RKO (cell line): ENCODE measurements around the gene ZCRB1.

ENCODE experiments used
- DNase-seq: peaks from one replicate; pipeline ENCODE4 v3.0.0-alpha.2; 2016; ENCODE audit warnings: low spot score

Gene ZCRB1

GRCh38 chr12:42327227-42327590 is 1.3 kb upstream of the ZCRB1 start:
- no peak for DNase-seq

GRCh38 chr12:42326541-42327226 is 790 bp upstream of the ZCRB1 start:
- peak; percentile 77 for DNase-seq

GRCh38 chr12:42325326-42325652 is 605 bp downstream of the ZCRB1 start:
- DNase-seq: no peak

GRCh38 chr12:42323856-42324255 is 2.0 kb downstream of the ZCRB1 start:
- DNase-seq: no peak

GRCh38 chr12:42322567-42322966 is 3.3 kb downstream of the ZCRB1 start:
- no peak for DNase-seq

GRCh38 chr12:42320796-42321195 is 5.1 kb downstream of the ZCRB1 start:
- DNase-seq: no peak

GRCh38 chr12:42315108-42315507 is 10.8 kb downstream of the ZCRB1 start:
- no peak for DNase-seq

- DNase-seq: no peak
Measured at GRCh38 chr12:42309996-42310395, 15.9 kb downstream of the ZCRB1 start.

- DNase-seq: no peak
Measured at GRCh38 chr12:42308390-42308789, 17.5 kb downstream of the ZCRB1 start.

GRCh38 chr12:42306297-42306696 is 19.6 kb downstream of the ZCRB1 start:
- no peak for DNase-seq

- DNase-seq: peak; percentile 62
Measured at GRCh38 chr12:42299392-42300308, 26.2 kb downstream of the ZCRB1 start.

- DNase-seq: no peak
Measured at GRCh38 chr12:42298887-42299286, 27.0 kb downstream of the ZCRB1 start.

- DNase-seq: peak; percentile 55
Measured at GRCh38 chr12:42296503-42297109, 29.3 kb downstream of the ZCRB1 start.

- no peak for DNase-seq
Measured at GRCh38 chr12:42291680-42292079, 34.2 kb downstream of the ZCRB1 start.

- no peak for DNase-seq
Measured at GRCh38 chr12:42288544-42288943, 37.4 kb downstream of the ZCRB1 start.

GRCh38 chr12:42286741-42287140 is 39.2 kb downstream of the ZCRB1 start:
- no peak for DNase-seq

- no peak for DNase-seq
Measured at GRCh38 chr12:42285431-42285830, 40.5 kb downstream of the ZCRB1 start.

- no peak for DNase-seq
Measured at GRCh38 chr12:42284876-42285275, 41.0 kb downstream of the ZCRB1 start.

- DNase-seq: no peak
Measured at GRCh38 chr12:42284157-42284556, 41.7 kb downstream of the ZCRB1 start.

GRCh38 chr12:42283739-42284138 is 42.2 kb downstream of the ZCRB1 start:
- DNase-seq: no peak

- no peak for DNase-seq
Measured at GRCh38 chr12:42282294-42282693, 43.6 kb downstream of the ZCRB1 start.

GRCh38 chr12:42281844-42282243 is 44.0 kb downstream of the ZCRB1 start:
- no peak for DNase-seq

- no peak for DNase-seq
Measured at GRCh38 chr12:42281278-42281677, 44.6 kb downstream of the ZCRB1 start.
